ENCODE measurements around the gene PRICKLE2.

- TF ChIP-seq CEBPB (IDR thresholded peaks at IDR 0.05): no peak
- TF ChIP-seq CTCF (IDR thresholded peaks at IDR 0.05): no peak
- no peak for TF ChIP-seq MYC (IDR thresholded peaks at IDR 0.05; ENCODE audit: borderline replicate concordance, low read length)
- TF ChIP-seq USF2 (IDR thresholded peaks at IDR 0.05): no peak
- no peak for TF ChIP-seq E2F6 (IDR thresholded peaks at IDR 0.05; ENCODE audit: borderline replicate concordance, low read depth)
- TF ChIP-seq MAFK (IDR thresholded peaks at IDR 0.05; ENCODE audit: partially characterized antibody): no peak
- no peak for TF ChIP-seq MAX (IDR thresholded peaks at IDR 0.05)
- no peak for TF ChIP-seq EP300 (IDR thresholded peaks at IDR 0.05)
Observed at GRCh38 chr3:64176461-64176996, 48.7 kb downstream of the PRICKLE2 start.
